ENCODE results near the gene RUNX2. TPM values are rescaled to one million over a fixed set of nuclear protein-coding genes. Genes with fewer than 3 reads are reported as not detected.

Gene RUNX2
- polyA plus RNA-seq, 1 donor (not counting 4 experiments of a cell fraction or from before 2014, with no cell fraction given) = 1.4 TPM

- Histone ChIP-seq H2AFZ (ENCODE audit: control insufficient read depth, low read length) (no peak overlapping the region), H3K27ac (ENCODE audit: control insufficient read depth, insufficient read depth, low read length) (no peak overlapping the region)
Observed at GRCh38 chr6:45483021-45483420, 154.9 kb downstream of the RUNX2 start.

DNA sequence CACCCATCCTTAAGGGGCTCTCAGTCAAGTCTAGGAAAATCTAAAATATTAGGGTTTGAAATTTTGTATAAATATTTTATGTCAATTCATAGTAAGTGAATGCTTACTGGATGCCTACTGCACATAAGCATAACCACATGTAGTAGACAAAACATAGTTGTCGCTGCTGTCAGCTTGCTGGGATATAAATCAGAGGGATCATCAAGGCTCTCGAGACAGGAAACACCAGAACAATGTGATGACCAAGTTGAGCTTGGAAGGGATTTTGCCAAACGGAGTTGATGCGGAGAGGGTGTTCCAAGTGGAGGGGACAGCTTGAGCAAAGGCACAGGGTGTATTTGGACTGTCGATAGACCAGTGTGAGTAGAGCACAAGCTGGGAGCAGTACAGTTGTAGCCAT is 155.4 kb downstream of the RUNX2 start:
- Histone ChIP-seq H3K4me1 (ENCODE audit: control insufficient read depth, extremely low read depth, insufficient read depth, low read length) (peaks cover 14% of the 10 kb centered on the region), H3K79me2 (ENCODE audit: control insufficient read depth, insufficient read depth, low read length) (no peaks in the 10 kb centered on the region), H4K20me1 (ENCODE audit: control insufficient read depth, extremely low read depth, insufficient read depth, low read length) (no peaks in the 10 kb centered on the region), H3K27me3 (ENCODE audit: control insufficient read depth, extremely low read depth, insufficient read depth, low read length) (no peaks in the 10 kb centered on the region), H3K27ac (ENCODE audit: control insufficient read depth, insufficient read depth, low read length) (no peak overlapping the region), H2AFZ (ENCODE audit: control insufficient read depth, low read length) (no peak overlapping the region), H3K36me3 (ENCODE audit: control insufficient read depth in 2 of 2, extremely low read depth in 1 of 2, insufficient read depth in 2 of 2, low read length in 2 of 2) (no peaks in the 10 kb centered on the region), H3K9me3 (ENCODE audit: control insufficient read depth, low read depth, low read length) (no peaks in the 10 kb centered on the region), H3K9me1 (ENCODE audit: control insufficient read depth, extremely low read depth, insufficient read depth, low read length) (no peaks in the 10 kb centered on the region), H3K4me2 (ENCODE audit: control insufficient read depth, extremely low read depth, insufficient read depth, low read depth, low read length) (no peak overlapping the region), H3K4me3 (ENCODE audit: control insufficient read depth in 2 of 3, extremely low read depth in 1 of 3, insufficient read depth in 2 of 3, low read depth in 1 of 3, low read length in 3 of 3) (no peak overlapping the region), H3K9ac (ENCODE audit: control insufficient read depth, extremely low read depth, insufficient read depth, low read length) (no peak overlapping the region)
- TF ChIP-seq, protein P1, sequence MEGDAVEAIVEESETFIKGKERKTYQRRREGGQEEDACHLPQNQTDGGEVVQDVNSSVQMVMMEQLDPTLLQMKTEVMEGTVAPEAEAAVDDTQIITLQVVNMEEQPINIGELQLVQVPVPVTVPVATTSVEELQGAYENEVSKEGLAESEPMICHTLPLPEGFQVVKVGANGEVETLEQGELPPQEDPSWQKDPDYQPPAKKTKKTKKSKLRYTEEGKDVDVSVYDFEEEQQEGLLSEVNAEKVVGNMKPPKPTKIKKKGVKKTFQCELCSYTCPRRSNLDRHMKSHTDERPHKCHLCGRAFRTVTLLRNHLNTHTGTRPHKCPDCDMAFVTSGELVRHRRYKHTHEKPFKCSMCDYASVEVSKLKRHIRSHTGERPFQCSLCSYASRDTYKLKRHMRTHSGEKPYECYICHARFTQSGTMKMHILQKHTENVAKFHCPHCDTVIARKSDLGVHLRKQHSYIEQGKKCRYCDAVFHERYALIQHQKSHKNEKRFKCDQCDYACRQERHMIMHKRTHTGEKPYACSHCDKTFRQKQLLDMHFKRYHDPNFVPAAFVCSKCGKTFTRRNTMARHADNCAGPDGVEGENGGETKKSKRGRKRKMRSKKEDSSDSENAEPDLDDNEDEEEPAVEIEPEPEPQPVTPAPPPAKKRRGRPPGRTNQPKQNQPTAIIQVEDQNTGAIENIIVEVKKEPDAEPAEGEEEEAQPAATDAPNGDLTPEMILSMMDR (optimal IDR thresholded peaks at IDR 0.05 in 1 of 3, IDR thresholded peaks at IDR 0.05 in 1 of 3, conservative IDR thresholded peaks at IDR 0.05 in 1 of 3; ENCODE audit: extremely low read depth in 1 of 3, insufficient read depth in 2 of 3, low read length in 3 of 3) = no peak
- no peak for TF ChIP-seq EZH2 (IDR thresholded peaks at IDR 0.05; ENCODE audit: low read length)
- FAIRE-seq (no peak), DNase-seq (ENCODE audit: low read depth, low spot score) (no peak)
- dilution Hi-C loops (cut with MboI; ENCODE audit: extremely low pct_ligation_motif_present, low sequenced_read_pairs) = no loop called here

More at GRCh38 chr6:45483021-45483420, 154.9 kb downstream of the RUNX2 start:
- Histone ChIP-seq H3K4me3 (ENCODE audit: control insufficient read depth in 2 of 3, extremely low read depth in 1 of 3, insufficient read depth in 2 of 3, low read depth in 1 of 3, low read length in 3 of 3) (no peak overlapping the region), H3K4me1 (ENCODE audit: control insufficient read depth, extremely low read depth, insufficient read depth, low read length) (peaks cover 18% of the 10 kb centered on the region), H3K9ac (ENCODE audit: control insufficient read depth, extremely low read depth, insufficient read depth, low read length) (no peak overlapping the region), H3K36me3 (ENCODE audit: control insufficient read depth in 2 of 2, extremely low read depth in 1 of 2, insufficient read depth in 2 of 2, low read length in 2 of 2) (no peaks in the 10 kb centered on the region), H3K79me2 (ENCODE audit: control insufficient read depth, insufficient read depth, low read length) (no peaks in the 10 kb centered on the region), H3K27me3 (ENCODE audit: control insufficient read depth, extremely low read depth, insufficient read depth, low read length) (no peaks in the 10 kb centered on the region), H3K9me1 (ENCODE audit: control insufficient read depth, extremely low read depth, insufficient read depth, low read length) (no peaks in the 10 kb centered on the region), H4K20me1 (ENCODE audit: control insufficient read depth, extremely low read depth, insufficient read depth, low read length) (no peaks in the 10 kb centered on the region), H3K4me2 (ENCODE audit: control insufficient read depth, extremely low read depth, insufficient read depth, low read depth, low read length) (no peak overlapping the region), H3K9me3 (ENCODE audit: control insufficient read depth, low read depth, low read length) (no peaks in the 10 kb centered on the region)
- DNase-seq (ENCODE audit: low read depth, low spot score) (no peak), FAIRE-seq (no peak)
- TF ChIP-seq EZH2 (IDR thresholded peaks at IDR 0.05; ENCODE audit: low read length) = no peak
- TF ChIP-seq, protein P1 (optimal IDR thresholded peaks at IDR 0.05 in 1 of 3, IDR thresholded peaks at IDR 0.05 in 1 of 3, conservative IDR thresholded peaks at IDR 0.05 in 1 of 3; ENCODE audit: extremely low read depth in 1 of 3, insufficient read depth in 2 of 3, low read length in 3 of 3) = no peak
- dilution Hi-C loops (cut with MboI; ENCODE audit: extremely low pct_ligation_motif_present, low sequenced_read_pairs) = no loop called here
